H9 (cell line): Measurements from ENCODE around the gene KLF13. TPM values are rescaled to one million over a fixed set of nuclear protein-coding genes. Genes with fewer than 3 reads are reported as not detected.

Experiments
- DNase-seq: peaks from one replicate; pipeline ENCODE4 v3.0.0-alpha.2; 2017
- H2AFZ ChIP-seq: one replicate; pipeline ENCODE4 v1.6.1; 2013; ENCODE audit warnings: mild to moderate bottlenecking, low read length, control low read depth, moderate library complexity
- H2AK5ac ChIP-seq: 2 replicates; pipeline ENCODE4 v1.6.1; 2013; ENCODE audit warnings: low read length, control low read depth, mixed read lengths; ENCODE audit not compliant: insufficient read length
- H2BK120ac ChIP-seq: one replicate; pipeline ENCODE4 v1.6.1; 2013; ENCODE audit warnings: low read depth, mild to moderate bottlenecking, low read length, control low read depth, inconsistent platforms; ENCODE audit not compliant: poor library complexity, severe bottlenecking
- H2BK12ac ChIP-seq: 2 replicates; pipeline ENCODE4 v1.6.1; 2013; ENCODE audit warnings: low read length, control low read depth, mixed read lengths, low read depth; ENCODE audit not compliant: insufficient read length
- H2BK15ac ChIP-seq: 2 replicates; pipeline ENCODE4 v1.6.1; 2013; ENCODE audit warnings: low read depth, low read length, control low read depth
- H2BK20ac ChIP-seq: one replicate; pipeline ENCODE4 v1.6.1; 2013; ENCODE audit warnings: low read depth, mild to moderate bottlenecking, low read length, control low read depth, inconsistent platforms; ENCODE audit not compliant: poor library complexity, severe bottlenecking
- H2BK5ac ChIP-seq: 2 replicates; pipeline ENCODE4 v1.6.1; 2013; ENCODE audit warnings: low read length, control low read depth, mixed read lengths; ENCODE audit not compliant: insufficient read length
- H3K14ac ChIP-seq: 2 replicates; pipeline ENCODE4 v1.6.1; 2013; ENCODE audit warnings: low read length, control low read depth; ENCODE audit not compliant: insufficient read depth
- H3K18ac ChIP-seq: 2 replicates; pipeline ENCODE4 v1.6.1; 2013; ENCODE audit warnings: low read depth, mild to moderate bottlenecking, mixed read lengths, low read length, control low read depth; ENCODE audit not compliant: insufficient read length
- H3K23ac ChIP-seq: 2 replicates; pipeline ENCODE4 v1.6.1; 2013; ENCODE audit warnings: low read length, control low read depth, mixed read lengths, low read depth; ENCODE audit not compliant: insufficient read length
- H3K23me2 ChIP-seq: 2 replicates; pipeline ENCODE4 v1.6.1; 2013; ENCODE audit warnings: low read depth, mild to moderate bottlenecking, mixed read lengths, low read length, control low read depth; ENCODE audit not compliant: insufficient read length, poor library complexity, severe bottlenecking
- H3K27ac ChIP-seq: 2 replicates; pipeline ENCODE4 v1.5.1; 2013; ENCODE audit warnings: low read length, control low read depth, mixed read lengths, low read depth; ENCODE audit not compliant: insufficient read length
- H3K27me3 ChIP-seq: 2 replicates; pipeline ENCODE4 v1.6.1; 2013; ENCODE audit warnings: low read length, control low read depth, inconsistent platforms; ENCODE audit not compliant: insufficient read depth
- H3K4ac ChIP-seq: 2 replicates; pipeline ENCODE4 v1.6.1; 2013; ENCODE audit warnings: low read depth, mild to moderate bottlenecking, control low read depth, inconsistent platforms, low read length, moderate library complexity
- H3K4me1 ChIP-seq: 2 replicates; pipeline ENCODE4 v1.6.1; 2013; ENCODE audit warnings: low read length, control low read depth, inconsistent platforms; ENCODE audit not compliant: insufficient read depth
- H3K4me2 ChIP-seq: 2 replicates; pipeline ENCODE4 v1.6.1; 2013; ENCODE audit warnings: low read length, control low read depth, mixed read lengths; ENCODE audit not compliant: insufficient read length, insufficient read depth
- H3K56ac ChIP-seq: 2 replicates; pipeline ENCODE4 v1.6.1; 2013; ENCODE audit warnings: low read depth, mild to moderate bottlenecking, mixed read lengths, low read length, control low read depth; ENCODE audit not compliant: insufficient read length
- H3K79me1 ChIP-seq: 2 replicates; pipeline ENCODE4 v1.6.1; 2013; ENCODE audit warnings: low read depth, mild to moderate bottlenecking, moderate library complexity, low read length, control low read depth, inconsistent platforms; ENCODE audit not compliant: insufficient read depth, poor library complexity, severe bottlenecking
- H3K79me2 ChIP-seq: 2 replicates; pipeline ENCODE4 v1.6.1; 2013; ENCODE audit warnings: low read length, control low read depth, inconsistent platforms; ENCODE audit not compliant: insufficient read depth
- H3K9ac ChIP-seq: 2 replicates; pipeline ENCODE4 v1.6.1; 2013; ENCODE audit warnings: low read length, control low read depth, mixed read lengths; ENCODE audit not compliant: insufficient read length; ENCODE audit errors: extremely low read depth
- H3K9me3 ChIP-seq: one replicate; pipeline ENCODE4 v1.6.1; 2013; ENCODE audit warnings: low read depth, low read length, inconsistent platforms; ENCODE audit not compliant: control insufficient read depth
- H3T11ph ChIP-seq: one replicate; pipeline ENCODE4 v1.6.1; 2013; ENCODE audit warnings: mild to moderate bottlenecking, low read length, control low read depth, inconsistent platforms
- H4K20me1 ChIP-seq: one replicate; pipeline ENCODE4 v1.6.1; 2013; ENCODE audit not compliant: control insufficient read depth, insufficient read length, insufficient read depth
- H4K5ac ChIP-seq: 2 replicates; pipeline ENCODE4 v1.6.1; 2013; ENCODE audit warnings: low read depth, mild to moderate bottlenecking, mixed read lengths, low read length, control low read depth; ENCODE audit not compliant: insufficient read length
- H4K8ac ChIP-seq: replicated peaks from 2 replicates; pipeline ENCODE4 v1.6.1; 2013; ENCODE audit warnings: low read length, control low read depth, mixed read lengths, low read depth; ENCODE audit not compliant: insufficient read length
- H4K91ac ChIP-seq: 2 replicates; pipeline ENCODE4 v1.6.1; 2013; ENCODE audit warnings: low read depth, mild to moderate bottlenecking, moderate library complexity, mixed read lengths, low read length, control low read depth; ENCODE audit not compliant: insufficient read length
- H3K27ac Mint-ChIP-seq, 3 experiments: 2 replicates in 2 of 3; 3 replicates in 1 of 3; pipeline ENCODE4 v1.8.0; 2020 to 2021; ENCODE audit warnings: mixed read lengths in 3 of 3, mild to moderate bottlenecking in 1 of 3, moderate library complexity in 1 of 3
- H3K27me3 Mint-ChIP-seq: 2 replicates; pipeline ENCODE4 v1.8.0; 2021; ENCODE audit warnings: low read depth, mild to moderate bottlenecking, moderate library complexity, mixed read lengths
- H3K36me3 Mint-ChIP-seq, 3 experiments: 2 replicates in 2 of 3; 3 replicates in 1 of 3; pipeline ENCODE4 v1.8.0; 2020 to 2021; ENCODE audit warnings: low read depth in 3 of 3, mixed read lengths in 3 of 3; ENCODE audit not compliant: insufficient read depth in 1 of 3
- H3K4me1 Mint-ChIP-seq, 2 experiments: 2 replicates each; pipeline ENCODE4 v1.8.0; 2020; ENCODE audit warnings: mixed read lengths in 2 of 2
- H3K4me3 Mint-ChIP-seq, 2 experiments: 2 replicates in 1 of 2; 3 replicates in 1 of 2; pipeline ENCODE4 v1.8.0; 2020 to 2021; ENCODE audit warnings: mild to moderate bottlenecking in 2 of 2, mixed read lengths in 2 of 2, moderate library complexity in 1 of 2
- H3K9me3 Mint-ChIP-seq, 2 experiments: 2 replicates in 1 of 2; 3 replicates in 1 of 2; pipeline ENCODE4 v1.8.0; 2020; ENCODE audit warnings: mild to moderate bottlenecking in 2 of 2, mixed read lengths in 2 of 2, moderate library complexity in 1 of 2
- WGBS: extraction: QIAGEN DNeasy Blood & Tissue Kit; methylation state at CpG from one replicate; pipeline ENCODE4 v1.1.7; 2013; ENCODE audit warnings: missing lambda C conversion rate, low lambda C conversion rate, mixed read lengths; ENCODE audit not compliant: insufficient read length; ENCODE audit errors: extremely low coverage; 5-methylcytosine and 5-hydroxymethylcytosine counted together
- total RNA-seq: library from RNA; stranded (reverse); gene quantifications from 2 replicates; pipeline ENCODE4 v1.2.1, GENCODE V29; 2021
- TF ChIP-seq, protein P1 (sequence below): fragments of 200-600 bp; sonication (generic); conservative IDR thresholded peaks from 3 replicates; pipeline ENCODE4 v1.8.0; 2021; ENCODE audit warnings: antibody characterized with exemption, mild to moderate bottlenecking

KLF13 gene
- total RNA-seq, 1 experiment from 2014 or later = 33.4 TPM

DNA sequence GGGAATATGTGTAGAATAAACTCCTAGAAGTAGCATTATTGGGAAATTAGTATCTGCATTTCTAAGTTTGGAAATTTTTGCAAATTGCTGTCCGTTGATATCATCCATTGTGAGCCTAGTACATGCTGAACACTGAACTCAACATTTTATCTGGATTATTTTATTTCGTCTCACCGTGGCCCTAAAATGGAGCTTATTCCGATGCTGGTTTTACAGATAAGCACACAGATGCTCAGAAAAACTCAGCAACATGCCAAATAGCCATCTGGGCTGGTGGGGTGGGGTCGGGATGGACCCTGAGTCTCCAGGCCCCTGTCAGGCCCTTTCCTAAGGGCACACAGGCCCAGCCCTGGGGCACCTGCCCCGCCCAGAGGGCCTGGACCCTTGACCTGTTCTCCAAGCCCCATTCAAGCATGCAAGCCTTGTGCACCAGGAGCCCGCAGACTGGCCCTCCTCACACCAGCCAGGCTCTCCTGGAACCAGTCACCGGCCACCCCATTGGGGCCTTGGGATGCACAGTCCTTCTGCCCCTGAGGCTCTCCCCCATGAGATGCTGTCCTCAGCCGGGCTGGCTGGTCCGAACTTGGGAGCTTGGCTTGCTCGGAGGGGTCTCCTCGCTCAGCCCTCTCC lies 20.7 kb upstream of the KLF13 start:
- Mint-ChIP-seq H3K27ac (peak overlapping the region; percentile 82 to 98 (median 95); a peak in 6 of 7 replicates), H3K4me3 (no peak overlapping the region; a peak in 2 of 5 replicates), H3K4me1 (peaks cover 73 to 81% of the 10 kb centered on the region in 2 experiments), H3K9me3 (no peaks in the 10 kb centered on the region; a peak in 1 of 5 replicates), H3K36me3 (no peaks in the 10 kb centered on the region; a peak in 1 of 7 replicates), H3K27me3 (peaks cover 10% of the 10 kb centered on the region; the same call in 1 of the 2 replicates)
- DNase-seq = no peak
- Histone ChIP-seq H2BK15ac (no peak overlapping the region), H3K79me1 (no peaks in the 10 kb centered on the region), H2AK5ac (no peak overlapping the region), H3K14ac (peak overlapping the region; percentile 83), H3K27me3 (no peaks in the 10 kb centered on the region), H3K4me1 (peaks cover 14% of the 10 kb centered on the region; the same call in 1 of the 2 replicates), H2BK120ac (no peak overlapping the region), H3K4me2 (no peak overlapping the region), H4K91ac (peak overlapping the region; percentile 31), H3K9me3 (no peaks in the 10 kb centered on the region), H3K9ac (no peak overlapping the region), H3K27ac (no peak overlapping the region), H2BK5ac (no peak overlapping the region), H3K56ac (no peak overlapping the region), H3K4ac (no peak overlapping the region), H2BK12ac (peak overlapping the region; percentile 31), H3K79me2 (no peaks in the 10 kb centered on the region), H4K8ac (no peak overlapping the region), H3T11ph (no peak overlapping the region), H3K23me2 (no peaks in the 10 kb centered on the region), H2AFZ (no peak overlapping the region), H3K23ac (no peak overlapping the region), H4K20me1 (no peaks in the 10 kb centered on the region), H2BK20ac (no peak overlapping the region), H3K18ac (peak overlapping the region; percentile 71), H4K5ac (no peak overlapping the region)
- no CpG with 5 or more reads among the region's 12 CpGs for WGBS
- TF ChIP-seq, protein P1, sequence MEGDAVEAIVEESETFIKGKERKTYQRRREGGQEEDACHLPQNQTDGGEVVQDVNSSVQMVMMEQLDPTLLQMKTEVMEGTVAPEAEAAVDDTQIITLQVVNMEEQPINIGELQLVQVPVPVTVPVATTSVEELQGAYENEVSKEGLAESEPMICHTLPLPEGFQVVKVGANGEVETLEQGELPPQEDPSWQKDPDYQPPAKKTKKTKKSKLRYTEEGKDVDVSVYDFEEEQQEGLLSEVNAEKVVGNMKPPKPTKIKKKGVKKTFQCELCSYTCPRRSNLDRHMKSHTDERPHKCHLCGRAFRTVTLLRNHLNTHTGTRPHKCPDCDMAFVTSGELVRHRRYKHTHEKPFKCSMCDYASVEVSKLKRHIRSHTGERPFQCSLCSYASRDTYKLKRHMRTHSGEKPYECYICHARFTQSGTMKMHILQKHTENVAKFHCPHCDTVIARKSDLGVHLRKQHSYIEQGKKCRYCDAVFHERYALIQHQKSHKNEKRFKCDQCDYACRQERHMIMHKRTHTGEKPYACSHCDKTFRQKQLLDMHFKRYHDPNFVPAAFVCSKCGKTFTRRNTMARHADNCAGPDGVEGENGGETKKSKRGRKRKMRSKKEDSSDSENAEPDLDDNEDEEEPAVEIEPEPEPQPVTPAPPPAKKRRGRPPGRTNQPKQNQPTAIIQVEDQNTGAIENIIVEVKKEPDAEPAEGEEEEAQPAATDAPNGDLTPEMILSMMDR = no peak
